Psoas muscle (tissue), 8 donors: ENCODE data around the gene ANKRD35. TPM values are rescaled to one million over a fixed set of nuclear protein-coding genes. Genes with fewer than 3 reads are reported as not detected.

Experiments
- ATAC-seq, 4 donors: fragments of 200-7000 bp; cut with Tn5 transposase; one replicate each; pipeline ENCODE4 v1.9.1; 2020; ENCODE audit warnings: moderate library complexity in 3 of 4, mild to moderate bottlenecking in 2 of 4
- DNase-seq, 2 donors: peaks; one replicate each; pipeline ENCODE4 v3.0.0-alpha.2; 2020
- H3K27ac ChIP-seq: fragments of 200-600 bp; one replicate; pipeline ENCODE4 v1.8.0; 2022
- H3K27me3 ChIP-seq, 3 donors: fragments of 200-600 bp in 1 of 3; one replicate each; pipeline versions ENCODE4 v1.6.1 to v1.8.0; 2013 to 2022; ENCODE audit warnings: low read length in 2 of 3, mild to moderate bottlenecking in 2 of 3, moderate library complexity in 1 of 3; ENCODE audit not compliant: insufficient read depth in 3 of 3
- H3K36me3 ChIP-seq, 2 donors: fragments of 200-600 bp in 1 of 2; one replicate each; pipeline versions ENCODE4 v1.6.1 to v1.8.0; 2013 to 2022; ENCODE audit warnings: low read depth in 1 of 2, mild to moderate bottlenecking in 1 of 2, moderate library complexity in 1 of 2; ENCODE audit not compliant: insufficient read depth in 1 of 2
- H3K4me1 ChIP-seq: fragments of 200-600 bp; one replicate; pipeline ENCODE4 v1.8.0; 2022
- H3K4me3 ChIP-seq: fragments of 200-600 bp; one replicate; pipeline ENCODE4 v1.8.0; 2022; ENCODE audit warnings: mild to moderate bottlenecking
- H3K9me3 ChIP-seq: fragments of 200-600 bp; one replicate; pipeline ENCODE4 v1.8.0; 2022
- WGBS, 3 donors: extraction: QIAGEN DNeasy Blood & Tissue Kit; methylation state at CpG; one replicate each; pipeline versions ENCODE4 v1.1.6 to v1.1.7; 2013; 5-methylcytosine and 5-hydroxymethylcytosine counted together
- intact Hi-C, 2 donors: fragments of 100-400 bp; cut with DNase I; formaldehyde crosslinking; loops; one replicate each; pipeline versions ENCODE4 v1.11.0 to v1.14.2; 2022
- polyA plus RNA-seq, 3 donors: library from polyadenylated mRNA; stranded (reverse); fragments of 200-250 nt; gene quantifications; one replicate each; pipeline ENCODE4 v1.2.3, GENCODE V29; 2013
- total RNA-seq, 4 donors: library from RNA; stranded (reverse); fragmentation: NEBNext Ultra II Directional in 2 of 4; extraction: Animal tissue kit (Norgen Biotek cat#: 25700) in 2 of 4; gene quantifications; one replicate each; pipeline versions ENCODE4 v1.2.1 to v1.2.4, GENCODE V29; 2021 to 2023
- TF ChIP-seq, protein P1 (sequence below): fragments of 200-600 bp; IDR thresholded peaks from one replicate; pipeline ENCODE4 v1.8.0; 2022; ENCODE audit warnings: antibody characterized with exemption
- donor health status: healthy with polysubstance abuse.
- donor health status: DM: no; HTN: no; CAD: no; lungs with moderate emphysema.
- donor health status: Bipolar disorder and iron deficiency.
- donor health status: healthy.
- donor health status: DM: yes; HTN: yes; CAD: no.
- donor health status: DM: no; HTN: no; CAD: no.
- donor health status: DM: no; HTN: no; CAD: no.
- donor health status: DM: yes; HTN: yes; CAD: no.

Gene ANKRD35
- total and polyA plus RNA-seq, 7 donors, result 2.6 to 16.5 (median 4.7) TPM

- Histone ChIP-seq H3K27me3 (no peaks in the 10 kb centered on the region), H3K4me3 (no peak overlapping the region), H3K36me3 (peaks cover 0 to 38% of the 10 kb centered on the region in 2 donors), H3K27ac (no peak overlapping the region), H3K9me3 (no peaks in the 10 kb centered on the region), H3K4me1 (no peaks in the 10 kb centered on the region)
- intact Hi-C loops, result no loop called here
- DNase-seq, result peak in 1 of 2 donors; percentile 64
- WGBS, 3 donors, result 66 to 76% (median 69%) methylated on average over 5 of the region's 5 CpGs
- no peak for ATAC-seq
- TF ChIP-seq, protein P1, sequence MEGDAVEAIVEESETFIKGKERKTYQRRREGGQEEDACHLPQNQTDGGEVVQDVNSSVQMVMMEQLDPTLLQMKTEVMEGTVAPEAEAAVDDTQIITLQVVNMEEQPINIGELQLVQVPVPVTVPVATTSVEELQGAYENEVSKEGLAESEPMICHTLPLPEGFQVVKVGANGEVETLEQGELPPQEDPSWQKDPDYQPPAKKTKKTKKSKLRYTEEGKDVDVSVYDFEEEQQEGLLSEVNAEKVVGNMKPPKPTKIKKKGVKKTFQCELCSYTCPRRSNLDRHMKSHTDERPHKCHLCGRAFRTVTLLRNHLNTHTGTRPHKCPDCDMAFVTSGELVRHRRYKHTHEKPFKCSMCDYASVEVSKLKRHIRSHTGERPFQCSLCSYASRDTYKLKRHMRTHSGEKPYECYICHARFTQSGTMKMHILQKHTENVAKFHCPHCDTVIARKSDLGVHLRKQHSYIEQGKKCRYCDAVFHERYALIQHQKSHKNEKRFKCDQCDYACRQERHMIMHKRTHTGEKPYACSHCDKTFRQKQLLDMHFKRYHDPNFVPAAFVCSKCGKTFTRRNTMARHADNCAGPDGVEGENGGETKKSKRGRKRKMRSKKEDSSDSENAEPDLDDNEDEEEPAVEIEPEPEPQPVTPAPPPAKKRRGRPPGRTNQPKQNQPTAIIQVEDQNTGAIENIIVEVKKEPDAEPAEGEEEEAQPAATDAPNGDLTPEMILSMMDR, result no peak
These were observed 22.2 kb downstream of the ANKRD35 start for GRCh38 chr1:145863282-145864018.

- H3K27ac ChIP-seq, result peak overlapping the region; percentile 88
- DNase-seq (peak; percentile 93 to 96), ATAC-seq (peak; percentile 86 to 88 (median 88))
- H3K4me3 ChIP-seq, result peak overlapping the region; percentile 81
- peaks cover 5% of the 10 kb centered on the region for H3K4me1 ChIP-seq
- H3K27me3 ChIP-seq, result no peaks in the 10 kb centered on the region
- intact Hi-C loops, result loop anchor here in 1 of 2 donors (5.0 kb wide), 1 partner anchor 103 kb away; the partner anchor contains the start of genes ANKRD34A and POLR3GL
- H3K9me3 ChIP-seq, result no peaks in the 10 kb centered on the region
- TF ChIP-seq, protein P1, result no peak
- peaks cover 5 to 30% of the 10 kb centered on the region in 2 donors for H3K36me3 ChIP-seq
- 0% methylated on average over 33 to 41 of the region's 41 CpGs for WGBS, 3 donors
These were observed 26.1 kb downstream of the ANKRD35 start for GRCh38 chr1:145859491-145860023.

- Histone ChIP-seq H3K4me3 (peak within 1 kb of the TSS; percentile 81), H3K36me3 (peaks cover 5 to 32% of the 10 kb centered on the region in 2 donors), H3K27me3 (no peaks in the 10 kb centered on the region), H3K4me1 (peaks cover 5% of the 10 kb centered on the region), H3K9me3 (no peaks in the 10 kb centered on the region), H3K27ac (peak within 1 kb of the TSS; percentile 88)
- ATAC-seq, result peak; percentile 92 to 95 (median 94)
- DNase-seq, result peak; percentile 97 to 98
- WGBS, 3 donors, result 0% methylated on average over 29 to 42 of the region's 42 CpGs
- TF ChIP-seq, protein P1, result no peak
- intact Hi-C loops, result loop anchor here in 1 of 2 donors (5.0 kb wide), 1 partner anchor 103 kb away; the partner anchor contains the start of genes ANKRD34A and POLR3GL
These were observed 26.7 kb downstream of the ANKRD35 start, which contains the start of gene PIAS3 for GRCh38 chr1:145858901-145859490. Gene PIAS3, minus strand, starts transcription at chr1:145859081. Its CDS starts 91 bp downstream, at chr1:145858990.

GRCh38 chr1:145858238-145858900 lies 27.3 kb downstream of the ANKRD35 start:
- ATAC-seq, result peak; percentile 5 to 32 (median 17)
- TF ChIP-seq, protein P1, result no peak
- H3K36me3 ChIP-seq, result peaks cover 5 to 38% of the 10 kb centered on the region in 2 donors
- WGBS, 3 donors, result 0 to 1% (median 1%) methylated on average over 25 to 35 of the region's 35 CpGs
- intact Hi-C loops, result loop anchor here in 1 of 2 donors (5.0 kb wide), 1 partner anchor 104 kb away; the partner anchor contains the start of genes ANKRD34A and POLR3GL
- H3K4me3 ChIP-seq, result peak overlapping the region; percentile 81
- H3K27ac ChIP-seq, result peak overlapping the region; percentile 88
- peaks cover 5% of the 10 kb centered on the region for H3K4me1 ChIP-seq
- DNase-seq, result peak in 1 of 2 donors; percentile 67
- no peaks in the 10 kb centered on the region for H3K9me3 ChIP-seq
- H3K27me3 ChIP-seq, result no peaks in the 10 kb centered on the region
